ENCODE results near the gene SLC6A7. TPM values are rescaled to one million over a fixed set of nuclear protein-coding genes. Genes with fewer than 3 reads are reported as not detected.

SLC6A7 gene
- total and polyA plus RNA-seq, 9 donors: 0.02 TPM; not detected in 8

DNA sequence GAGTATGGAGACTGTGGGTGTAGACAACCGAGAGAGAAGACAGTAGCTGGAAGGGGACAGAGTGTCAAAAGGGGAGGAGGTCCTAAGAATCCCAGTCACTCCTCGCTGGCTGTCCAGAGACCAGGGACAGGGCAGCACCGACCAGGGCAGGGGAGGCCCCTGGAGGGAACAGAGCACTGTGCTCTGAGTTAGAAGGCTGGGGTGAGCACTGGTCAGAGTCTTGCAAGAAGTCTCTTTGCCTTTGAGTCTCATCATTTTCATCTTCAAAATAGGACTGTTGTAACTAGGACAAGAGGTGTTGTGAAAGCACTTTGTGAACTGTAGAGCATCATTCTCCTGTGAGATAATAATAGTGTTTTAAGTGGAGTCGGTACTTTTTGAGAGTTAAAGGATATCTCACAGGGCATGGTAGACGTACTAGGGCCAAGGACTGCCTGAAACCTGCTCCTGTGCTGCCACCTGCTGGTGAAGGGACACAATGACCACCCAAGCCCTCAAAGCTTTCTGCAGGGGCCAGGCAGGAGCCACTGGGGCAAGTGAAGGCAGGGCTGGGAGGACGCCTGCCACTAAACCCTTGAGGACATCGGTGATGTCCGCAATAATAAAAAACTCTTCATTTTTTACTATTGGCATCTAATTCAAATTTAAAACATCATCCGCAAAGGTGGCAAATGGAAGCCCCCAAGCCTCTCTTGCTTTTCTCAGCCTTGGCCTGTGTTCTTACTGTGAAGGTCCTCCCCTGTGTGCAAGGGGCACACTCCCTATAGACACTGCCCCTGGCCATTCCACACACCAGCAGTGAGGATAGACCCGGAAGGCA lies 28.2 kb downstream of the SLC6A7 start:
- Histone ChIP-seq H3K27ac (no peak overlapping the region), H3K36me3 (no peaks in the 10 kb centered on the region), H3K9me3 (no peaks in the 10 kb centered on the region), H3K4me1 (ENCODE audit: insufficient read depth) (peaks cover 2% of the 10 kb centered on the region), H3K27me3 (no peaks in the 10 kb centered on the region), H3K4me3 (no peak overlapping the region)
- peak; percentile 78 to 90 (median 88) for DNase-seq
- 33 to 41% (median 37%) methylated on average over 10 of the region's 10 CpGs for WGBS, 3 donors
- no peak for TF ChIP-seq POLR2A (IDR thresholded peaks at IDR 0.05)
- TF ChIP-seq, protein P1, sequence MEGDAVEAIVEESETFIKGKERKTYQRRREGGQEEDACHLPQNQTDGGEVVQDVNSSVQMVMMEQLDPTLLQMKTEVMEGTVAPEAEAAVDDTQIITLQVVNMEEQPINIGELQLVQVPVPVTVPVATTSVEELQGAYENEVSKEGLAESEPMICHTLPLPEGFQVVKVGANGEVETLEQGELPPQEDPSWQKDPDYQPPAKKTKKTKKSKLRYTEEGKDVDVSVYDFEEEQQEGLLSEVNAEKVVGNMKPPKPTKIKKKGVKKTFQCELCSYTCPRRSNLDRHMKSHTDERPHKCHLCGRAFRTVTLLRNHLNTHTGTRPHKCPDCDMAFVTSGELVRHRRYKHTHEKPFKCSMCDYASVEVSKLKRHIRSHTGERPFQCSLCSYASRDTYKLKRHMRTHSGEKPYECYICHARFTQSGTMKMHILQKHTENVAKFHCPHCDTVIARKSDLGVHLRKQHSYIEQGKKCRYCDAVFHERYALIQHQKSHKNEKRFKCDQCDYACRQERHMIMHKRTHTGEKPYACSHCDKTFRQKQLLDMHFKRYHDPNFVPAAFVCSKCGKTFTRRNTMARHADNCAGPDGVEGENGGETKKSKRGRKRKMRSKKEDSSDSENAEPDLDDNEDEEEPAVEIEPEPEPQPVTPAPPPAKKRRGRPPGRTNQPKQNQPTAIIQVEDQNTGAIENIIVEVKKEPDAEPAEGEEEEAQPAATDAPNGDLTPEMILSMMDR (IDR thresholded peaks at IDR 0.05): peak; percentile 64 to 96 (median 95)
- intact Hi-C loops (cut with DNase I): loop anchor here in 3 of 4 donors (1.0 to 10.0 kb wide), 5 partner anchors 56 to 383 kb away; partner anchors contain the start of genes HMGXB3 (in 1 of the 3) and TIGD6 (in 1 of the 3)

DNA sequence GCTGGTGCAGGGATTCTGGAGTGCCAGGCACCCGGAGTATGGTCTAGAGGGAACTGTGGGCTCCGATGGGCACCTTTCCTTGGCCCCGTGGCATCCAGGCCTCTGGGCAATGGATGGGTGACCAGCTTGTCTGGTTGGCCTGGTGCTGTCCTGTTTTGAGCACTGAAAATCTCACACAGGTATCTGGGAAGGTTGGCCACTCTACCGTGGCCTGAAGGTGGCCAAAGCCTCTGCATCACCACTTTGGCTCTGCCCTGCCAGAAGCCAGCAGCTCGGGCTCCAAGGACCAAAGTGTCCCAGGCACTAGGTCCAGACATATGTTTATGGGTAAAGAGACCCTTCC lies 28.8 kb downstream of the SLC6A7 start:
- DNase-seq: no peak
- no peaks in the 10 kb centered on the region for H3K9me3 ChIP-seq
- peaks cover 2% of the 10 kb centered on the region for H3K4me1 ChIP-seq (ENCODE audit: insufficient read depth)
- no peaks in the 10 kb centered on the region for H3K36me3 ChIP-seq
- H3K4me3 ChIP-seq: no peak overlapping the region
- no peaks in the 10 kb centered on the region for H3K27me3 ChIP-seq
- intact Hi-C loops (cut with DNase I): loop anchor here in 2 of 4 donors (2.0 to 10.0 kb wide), 4 partner anchors 56 to 384 kb away; partner anchors contain the start of genes HMGXB3 (in 1 of the 2) and TIGD6 (in 1 of the 2)
- WGBS, 3 donors: 74 to 85% (median 74%) methylated on average over 5 of the region's 5 CpGs
- TF ChIP-seq POLR2A (IDR thresholded peaks at IDR 0.05): no peak
- TF ChIP-seq, protein P1 (IDR thresholded peaks at IDR 0.05): no peak
- no peak for TF ChIP-seq EP300 (IDR thresholded peaks at IDR 0.05)
- no peak overlapping the region for H3K27ac ChIP-seq

DNA sequence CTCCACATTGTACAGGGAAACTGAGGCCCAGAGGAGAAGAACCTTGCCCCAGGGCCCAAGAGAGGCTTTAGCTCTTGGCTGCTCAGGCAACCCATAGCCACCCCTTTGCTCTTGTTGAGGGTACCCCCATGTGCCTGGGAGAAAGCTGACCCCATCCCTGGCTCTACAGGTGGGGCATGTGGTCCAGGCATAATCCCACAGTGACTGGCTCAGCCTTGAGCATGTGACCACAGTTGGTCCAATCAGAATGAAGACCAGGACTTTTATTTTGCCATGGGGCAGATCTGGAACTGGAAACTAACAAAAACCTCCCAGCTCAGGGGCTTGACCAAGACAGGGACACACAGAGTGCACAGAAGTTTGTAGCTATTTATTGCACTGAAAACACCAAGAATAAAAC lies 29.3 kb downstream of the SLC6A7 start:
- TF ChIP-seq EP300 (IDR thresholded peaks at IDR 0.05) (no peak), POLR2A (IDR thresholded peaks at IDR 0.05) (no peak)
- TF ChIP-seq, protein P1 (IDR thresholded peaks at IDR 0.05): no peak
- DNase-seq: no peak
- Histone ChIP-seq H3K36me3 (no peaks in the 10 kb centered on the region), H3K9me3 (no peaks in the 10 kb centered on the region), H3K27me3 (no peaks in the 10 kb centered on the region), H3K4me1 (ENCODE audit: insufficient read depth) (peaks cover 2% of the 10 kb centered on the region), H3K4me3 (no peak overlapping the region), H3K27ac (no peak overlapping the region)
- intact Hi-C loops (cut with DNase I): loop anchor here in 2 of 4 donors (2.0 to 10.0 kb wide), 4 partner anchors 57 to 384 kb away; partner anchors contain the start of genes HMGXB3 (in 1 of the 2) and TIGD6 (in 1 of the 2)

DNA sequence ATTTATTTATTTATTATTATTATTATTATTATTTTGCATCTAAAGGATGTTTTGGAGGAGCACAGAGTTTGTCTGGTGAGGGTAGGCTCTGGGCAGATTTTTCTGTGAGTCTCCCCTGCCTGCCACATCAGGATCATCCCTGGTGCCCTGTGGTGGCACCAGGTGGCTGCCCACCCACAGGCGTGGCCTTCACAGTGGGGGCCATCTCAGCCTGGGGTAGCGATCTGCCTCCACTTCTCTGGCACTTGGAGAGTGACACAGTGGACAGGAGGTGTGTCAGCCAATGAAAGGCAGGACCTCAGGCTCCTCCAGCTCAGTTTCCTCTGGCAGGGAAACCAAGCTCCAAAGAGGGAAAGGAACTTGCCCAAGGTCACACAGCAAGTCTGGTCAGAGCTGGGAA lies 30.0 kb downstream of the SLC6A7 start:
- intact Hi-C loops (cut with DNase I): loop anchor here in 2 of 4 donors (2.0 to 10.0 kb wide), 5 partner anchors 58 to 385 kb away; partner anchors contain the start of genes HMGXB3 (in 1 of the 2) and TIGD6 (in 1 of the 2)
- WGBS, 3 donors: 84 to 90% (median 88%) methylated on average over 2 of the region's 2 CpGs

More for the DNA sequence above, 30.0 kb downstream of the SLC6A7 start:
- TF ChIP-seq POLR2A (IDR thresholded peaks at IDR 0.05): no peak
- TF ChIP-seq EP300 (IDR thresholded peaks at IDR 0.05): no peak
- TF ChIP-seq, protein P1 (IDR thresholded peaks at IDR 0.05): no peak
- H3K27me3 ChIP-seq: no peaks in the 10 kb centered on the region
- no peak for DNase-seq
- no peak overlapping the region for H3K4me3 ChIP-seq
- no peak overlapping the region for H3K27ac ChIP-seq
- H3K9me3 ChIP-seq: no peaks in the 10 kb centered on the region
- H3K36me3 ChIP-seq: no peaks in the 10 kb centered on the region
- peaks cover 2% of the 10 kb centered on the region for H3K4me1 ChIP-seq (ENCODE audit: insufficient read depth)
